Liver (tissue), 9 donors: ENCODE measurements around the gene XYLT1. TPM values are rescaled to one million over a fixed set of nuclear protein-coding genes. Genes with fewer than 3 reads are reported as not detected.

Source experiments
- DNase-seq: peaks from one replicate; pipeline ENCODE4 v3.0.0-alpha.2; 2017; ENCODE audit warnings: low spot score
- H3K27ac ChIP-seq, 2 donors: one replicate each; pipeline ENCODE4 v1.7.0; 2013; ENCODE audit warnings: inconsistent platforms in 2 of 2, low read length in 2 of 2, control low read depth in 1 of 2, low read depth in 1 of 2, mild to moderate bottlenecking in 1 of 2
- H3K27me3 ChIP-seq, 4 donors: one replicate each; pipeline versions ENCODE4 v1.6.1 to v1.7.0; 2013; ENCODE audit warnings: low read length in 3 of 4, inconsistent platforms in 1 of 4, mild to moderate bottlenecking in 1 of 4, moderate library complexity in 1 of 4; ENCODE audit not compliant: control insufficient read depth in 4 of 4, insufficient read depth in 4 of 4
- H3K36me3 ChIP-seq, 4 donors: one replicate each; pipeline versions ENCODE4 v1.6.1 to v1.7.0; 2013; ENCODE audit warnings: low read length in 3 of 4, mild to moderate bottlenecking in 3 of 4, low read depth in 1 of 4, moderate library complexity in 1 of 4; ENCODE audit not compliant: control insufficient read depth in 4 of 4, insufficient read depth in 3 of 4
- H3K4me1 ChIP-seq, 4 donors: one replicate each; pipeline versions ENCODE4 v1.6.1 to v1.7.0; 2013; ENCODE audit warnings: low read length in 3 of 4, mild to moderate bottlenecking in 3 of 4, moderate library complexity in 1 of 4; ENCODE audit not compliant: control insufficient read depth in 4 of 4, insufficient read depth in 4 of 4
- H3K4me3 ChIP-seq, 3 donors: one replicate each; pipeline versions ENCODE4 v1.6.1 to v1.7.0; 2013; ENCODE audit warnings: low read length in 3 of 3, control low read depth in 1 of 3, low read depth in 1 of 3, mild to moderate bottlenecking in 1 of 3
- H3K9ac ChIP-seq, 2 donors: one replicate each; pipeline ENCODE4 v1.7.0; 2013; ENCODE audit warnings: low read length in 2 of 2, mild to moderate bottlenecking in 2 of 2, moderate library complexity in 2 of 2, control low read depth in 1 of 2, low read depth in 1 of 2
- H3K9me3 ChIP-seq, 4 donors: one replicate each; pipeline versions ENCODE4 v1.6.1 to v1.7.0; 2013; ENCODE audit warnings: low read length in 3 of 4; ENCODE audit not compliant: control insufficient read depth in 4 of 4
- ATF3 ChIP-seq: IDR thresholded peaks from 2 replicates; pipeline ENCODE4 v1.6.1; 2016; ENCODE audit warnings: antibody characterized with exemption
- CTCF ChIP-seq: fragments of 150-350 bp; IDR thresholded peaks from 2 replicates; pipeline ENCODE4 v1.5.1; 2017; ENCODE audit warnings: improper control_type of control experiment, low read depth, low read length; ENCODE audit not compliant: missing input control
- EGR1 ChIP-seq, 2 donors: IDR thresholded peaks; 2 replicates each; pipeline ENCODE4 v1.6.1; 2016 to 2018; ENCODE audit warnings: antibody characterized with exemption in 2 of 2, low read depth in 2 of 2
- FOXA1 ChIP-seq: IDR thresholded peaks from 2 replicates; pipeline ENCODE4 v1.6.1; 2016; ENCODE audit warnings: antibody characterized with exemption
- FOXA2 ChIP-seq: IDR thresholded peaks from 2 replicates; pipeline ENCODE4 v1.6.1; 2016; ENCODE audit warnings: antibody characterized with exemption
- GABPA ChIP-seq, 2 donors: IDR thresholded peaks in 1 of 2; conservative IDR thresholded peaks in 1 of 2; 2 replicates each; pipeline ENCODE4 v1.6.1; 2016; ENCODE audit warnings: antibody characterized with exemption in 2 of 2, mild to moderate bottlenecking in 1 of 2, moderate library complexity in 1 of 2
- HNF4A ChIP-seq, 2 donors: conservative IDR thresholded peaks; 2 replicates each; pipeline ENCODE4 v1.6.1; 2016; ENCODE audit warnings: antibody characterized with exemption in 2 of 2, mild to moderate bottlenecking in 2 of 2
- HNF4G ChIP-seq: IDR thresholded peaks from 2 replicates; pipeline ENCODE4 v1.6.1; 2016; ENCODE audit warnings: antibody characterized with exemption
- JUND ChIP-seq, 2 donors: IDR thresholded peaks; 2 replicates each; pipeline ENCODE4 v1.6.1; 2016; ENCODE audit warnings: antibody characterized with exemption in 2 of 2
- MAX ChIP-seq: IDR thresholded peaks from 2 replicates; pipeline ENCODE4 v1.6.1; 2016; ENCODE audit warnings: antibody characterized with exemption
- NR2F2 ChIP-seq: IDR thresholded peaks from 2 replicates; pipeline ENCODE4 v1.6.1; 2016; ENCODE audit warnings: antibody characterized with exemption
- RAD21 ChIP-seq, 2 donors: IDR thresholded peaks; 2 replicates each; pipeline ENCODE4 v1.6.1; 2016; ENCODE audit warnings: antibody characterized with exemption in 2 of 2, mild to moderate bottlenecking in 2 of 2
- RXRA ChIP-seq, 2 donors: IDR thresholded peaks; 2 replicates each; pipeline ENCODE4 v1.6.1; 2017 to 2018; ENCODE audit warnings: antibody characterized with exemption in 2 of 2, mild to moderate bottlenecking in 1 of 2
- SP1 ChIP-seq: IDR thresholded peaks from 2 replicates; pipeline ENCODE4 v1.6.1; 2018; ENCODE audit warnings: antibody characterized with exemption, mild to moderate bottlenecking
- TAF1 ChIP-seq: conservative IDR thresholded peaks from 2 replicates; pipeline ENCODE4 v1.6.1; 2016; ENCODE audit warnings: antibody characterized with exemption, mild to moderate bottlenecking
- YY1 ChIP-seq: IDR thresholded peaks from 2 replicates; pipeline ENCODE4 v1.6.1; 2016; ENCODE audit warnings: antibody characterized with exemption, mild to moderate bottlenecking
- ZBTB33 ChIP-seq: IDR thresholded peaks from 2 replicates; pipeline ENCODE4 v1.6.1; 2016; ENCODE audit warnings: antibody characterized with exemption
- WGBS: extraction: QIAGEN DNeasy Blood & Tissue Kit; methylation state at CpG from one replicate; pipeline ENCODE4 v1.1.7; 2013; 5-methylcytosine and 5-hydroxymethylcytosine counted together
- polyA plus RNA-seq, 2 donors: library from polyadenylated mRNA; stranded (reverse) in 1 of 2; unstranded in 1 of 2; fragments of 200-250 nt in 1 of 2; fragments of >200 nt in 1 of 2; fragmentation: Nextera tagmentation in 1 of 2; extraction: Ambion mirVana in 1 of 2; gene quantifications; one replicate each; pipeline versions ENCODE4 v1.2.1 to v1.2.3, GENCODE V29; 2013 to 2015
- total RNA-seq, 2 donors: library from RNA; depleted of rRNA; stranded (reverse); fragments of >200 nt; gene quantifications; one replicate each; pipeline ENCODE4 v1.2.3, GENCODE V29; 2014
- TF ChIP-seq, protein P1 (sequence below): IDR thresholded peaks from 2 replicates; pipeline ENCODE4 v1.6.1; 2016; ENCODE audit warnings: antibody characterized with exemption, mild to moderate bottlenecking
- donor health status: healthy.
- donor health status: healthy.
- donor health status: healthy.
- donor health status: healthy.
- donor health status: healthy.

XYLT1 gene
- total and polyA plus RNA-seq, 4 donors: 0.25 to 2.3 (median 0.53) TPM

DNA sequence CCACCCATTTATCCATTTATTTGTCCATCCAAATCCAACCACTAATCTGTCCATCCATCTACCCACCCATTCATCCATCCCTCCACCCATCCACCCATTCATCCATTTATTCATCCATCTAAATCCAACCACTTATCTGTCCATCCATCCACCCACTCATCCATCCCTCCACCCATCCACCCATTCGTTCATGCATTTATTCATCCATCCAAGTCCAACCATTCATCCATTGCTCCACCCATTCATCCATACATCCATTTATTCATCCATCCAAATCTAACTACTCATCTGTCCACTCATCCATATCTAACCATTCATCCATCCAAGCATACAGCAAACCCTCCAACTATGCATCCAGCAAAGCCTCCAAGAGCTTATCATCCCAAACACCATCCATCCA is 267.3 kb downstream of the XYLT1 start:
- Histone ChIP-seq H3K36me3 (no peaks in the 10 kb centered on the region), H3K9me3 (no peaks in the 10 kb centered on the region), H3K4me1 (no peaks in the 10 kb centered on the region), H3K27ac (no peak overlapping the region), H3K27me3 (no peaks in the 10 kb centered on the region), H3K9ac (no peak overlapping the region), H3K4me3 (no peak overlapping the region)
- DNase-seq: no peak
- 40% methylated on average over 1 of the region's 1 CpG for WGBS
- TF ChIP-seq ATF3 (no peak), FOXA2 (no peak), RXRA (IDR thresholded peaks at IDR 0.05) (no peak), YY1 (no peak), ZBTB33 (no peak)

GRCh38 chr16:17199135-17199534 is 271.6 kb downstream of the XYLT1 start:
- Histone ChIP-seq H3K4me1 (no peaks in the 10 kb centered on the region), H3K27ac (no peak overlapping the region), H3K27me3 (no peaks in the 10 kb centered on the region), H3K4me3 (no peak overlapping the region), H3K9ac (no peak overlapping the region), H3K9me3 (no peaks in the 10 kb centered on the region), H3K36me3 (no peaks in the 10 kb centered on the region)
- no peak for DNase-seq
- no peak for TF ChIP-seq GABPA (IDR thresholded peaks at IDR 0.05 in 1 of 2, conservative IDR thresholded peaks at IDR 0.05 in 1 of 2)
- TF ChIP-seq TAF1: no peak
- no peak for TF ChIP-seq SP1
- no peak for TF ChIP-seq NR2F2
- TF ChIP-seq JUND (IDR thresholded peaks at IDR 0.05): no peak
- no peak for TF ChIP-seq FOXA2
- no peak for TF ChIP-seq MAX
- no peak for TF ChIP-seq RXRA (IDR thresholded peaks at IDR 0.05)
- no peak for TF ChIP-seq ZBTB33
- TF ChIP-seq RAD21 (IDR thresholded peaks at IDR 0.05): no peak
- no peak for TF ChIP-seq CTCF
- TF ChIP-seq HNF4G: no peak
- TF ChIP-seq, protein P1, sequence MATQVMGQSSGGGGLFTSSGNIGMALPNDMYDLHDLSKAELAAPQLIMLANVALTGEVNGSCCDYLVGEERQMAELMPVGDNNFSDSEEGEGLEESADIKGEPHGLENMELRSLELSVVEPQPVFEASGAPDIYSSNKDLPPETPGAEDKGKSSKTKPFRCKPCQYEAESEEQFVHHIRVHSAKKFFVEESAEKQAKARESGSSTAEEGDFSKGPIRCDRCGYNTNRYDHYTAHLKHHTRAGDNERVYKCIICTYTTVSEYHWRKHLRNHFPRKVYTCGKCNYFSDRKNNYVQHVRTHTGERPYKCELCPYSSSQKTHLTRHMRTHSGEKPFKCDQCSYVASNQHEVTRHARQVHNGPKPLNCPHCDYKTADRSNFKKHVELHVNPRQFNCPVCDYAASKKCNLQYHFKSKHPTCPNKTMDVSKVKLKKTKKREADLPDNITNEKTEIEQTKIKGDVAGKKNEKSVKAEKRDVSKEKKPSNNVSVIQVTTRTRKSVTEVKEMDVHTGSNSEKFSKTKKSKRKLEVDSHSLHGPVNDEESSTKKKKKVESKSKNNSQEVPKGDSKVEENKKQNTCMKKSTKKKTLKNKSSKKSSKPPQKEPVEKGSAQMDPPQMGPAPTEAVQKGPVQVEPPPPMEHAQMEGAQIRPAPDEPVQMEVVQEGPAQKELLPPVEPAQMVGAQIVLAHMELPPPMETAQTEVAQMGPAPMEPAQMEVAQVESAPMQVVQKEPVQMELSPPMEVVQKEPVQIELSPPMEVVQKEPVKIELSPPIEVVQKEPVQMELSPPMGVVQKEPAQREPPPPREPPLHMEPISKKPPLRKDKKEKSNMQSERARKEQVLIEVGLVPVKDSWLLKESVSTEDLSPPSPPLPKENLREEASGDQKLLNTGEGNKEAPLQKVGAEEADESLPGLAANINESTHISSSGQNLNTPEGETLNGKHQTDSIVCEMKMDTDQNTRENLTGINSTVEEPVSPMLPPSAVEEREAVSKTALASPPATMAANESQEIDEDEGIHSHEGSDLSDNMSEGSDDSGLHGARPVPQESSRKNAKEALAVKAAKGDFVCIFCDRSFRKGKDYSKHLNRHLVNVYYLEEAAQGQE: no peak
- no peak for TF ChIP-seq EGR1 (IDR thresholded peaks at IDR 0.05; ENCODE audit: low read depth in 2 of 2)
- TF ChIP-seq YY1: no peak
- TF ChIP-seq FOXA1: no peak
- TF ChIP-seq HNF4A (conservative IDR thresholded peaks at IDR 0.05): no peak
- 92% methylated on average over 3 of the region's 3 CpGs for WGBS
